ENCODE measurements around the gene INTS11.

Gene INTS11

DNA sequence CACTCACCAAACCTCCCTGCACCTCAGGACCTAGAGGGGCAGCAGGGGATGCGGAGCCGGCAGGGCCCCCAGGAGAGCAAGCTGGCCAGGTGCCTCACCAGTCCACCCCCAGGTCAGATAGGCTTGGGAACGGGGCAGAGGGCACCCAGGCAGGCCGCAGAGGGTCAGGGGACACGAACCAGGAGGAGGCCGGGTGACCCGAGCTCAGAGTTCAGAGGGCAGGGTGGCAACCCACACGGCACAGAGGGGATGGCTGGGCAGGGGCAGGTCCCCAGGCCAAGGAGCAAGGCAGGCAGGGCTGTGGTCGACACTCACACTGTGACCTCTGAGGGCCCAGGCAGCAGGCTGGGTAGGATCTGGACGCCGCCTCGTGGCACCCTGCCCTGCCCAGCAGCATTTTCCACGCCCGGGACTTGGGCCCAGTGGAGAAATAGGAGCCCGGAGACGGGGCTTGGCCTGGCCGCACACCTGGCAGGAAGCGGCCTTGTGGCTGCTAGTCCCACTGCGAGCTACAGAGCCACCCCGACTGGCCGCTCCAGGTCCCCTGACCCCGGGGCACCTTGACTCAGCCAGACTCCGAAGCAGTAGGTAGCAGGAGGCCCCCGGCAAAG, 19.5 kb upstream of the INTS11 start:
- in situ Hi-C loops (cut with MboI; ENCODE audit: low pct_unique_long_range_greater_than_20kb, low sequenced_read_pairs, unreplicated experiment), result no loop called here
- TF ChIP-seq CTCF (IDR thresholded peaks at IDR 0.05; ENCODE audit: extremely low read depth, insufficient read depth, missing control alignments), result no peak
- DNase-seq (ENCODE audit: low spot score), result no peak

- TF ChIP-seq CTCF (IDR thresholded peaks at IDR 0.05; ENCODE audit: extremely low read depth, insufficient read depth, missing control alignments), result no peak
- DNase-seq (ENCODE audit: low spot score), result no peak
- in situ Hi-C loops (cut with MboI; ENCODE audit: low pct_unique_long_range_greater_than_20kb, low sequenced_read_pairs, unreplicated experiment), result no loop called here
Measured at GRCh38 chr1:1342584-1343115, 18.2 kb upstream of the INTS11 start.

DNA sequence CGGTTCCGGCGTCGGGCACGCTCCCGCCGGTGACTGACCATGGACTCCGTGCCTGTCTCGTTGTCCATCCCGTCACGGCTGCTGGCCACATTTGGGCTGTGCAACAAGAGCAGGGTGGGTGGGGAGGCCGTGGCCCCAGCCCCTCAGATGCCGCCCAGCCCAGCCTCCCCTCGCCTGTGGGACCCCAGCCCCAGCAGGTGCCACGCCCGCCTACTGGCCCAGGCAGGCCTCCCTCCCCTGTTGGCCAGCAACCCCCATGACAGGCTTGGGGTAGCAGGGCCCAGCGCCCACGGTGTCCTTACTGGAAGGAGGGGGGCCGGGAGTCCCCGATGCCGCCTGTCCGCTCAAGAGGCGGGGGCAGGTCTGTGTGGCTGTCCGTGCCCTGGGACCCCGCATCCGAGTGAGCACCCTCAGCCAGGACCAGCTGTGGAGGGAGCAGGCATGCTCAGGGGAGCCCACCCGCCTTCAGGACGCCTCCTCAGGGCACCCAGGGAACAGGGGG, 17.7 kb upstream of the INTS11 start:
- no peak for DNase-seq (ENCODE audit: low spot score)
- TF ChIP-seq CTCF (IDR thresholded peaks at IDR 0.05; ENCODE audit: extremely low read depth, insufficient read depth, missing control alignments), result no peak
- in situ Hi-C loops (cut with MboI; ENCODE audit: low pct_unique_long_range_greater_than_20kb, low sequenced_read_pairs, unreplicated experiment), result no loop called here

DNA sequence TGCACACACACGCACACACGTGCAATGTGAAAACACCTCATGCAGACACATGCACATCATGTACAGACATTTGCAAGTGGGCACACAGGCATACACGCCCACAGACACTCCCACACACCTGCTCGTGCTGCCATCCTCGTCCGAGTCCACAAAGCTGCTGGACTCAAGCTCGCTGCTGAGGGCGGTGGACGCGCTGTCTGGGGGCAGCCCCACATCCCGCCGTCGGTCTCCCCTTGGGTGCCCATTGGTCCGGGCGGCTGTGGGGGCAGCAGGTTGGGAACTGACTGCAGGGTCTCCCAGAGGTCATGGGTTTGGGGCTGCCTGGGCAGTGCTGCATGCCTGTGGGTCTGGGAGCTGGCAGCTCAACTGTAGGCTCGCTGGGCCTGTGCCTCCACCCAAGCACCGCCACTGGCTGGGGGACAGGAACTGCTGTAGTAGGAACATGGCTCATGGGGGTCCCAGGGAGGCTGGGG, 17.1 kb upstream of the INTS11 start:
- TF ChIP-seq CTCF (IDR thresholded peaks at IDR 0.05; ENCODE audit: extremely low read depth, insufficient read depth, missing control alignments), result no peak
- DNase-seq (ENCODE audit: low spot score), result no peak
- in situ Hi-C loops (cut with MboI; ENCODE audit: low pct_unique_long_range_greater_than_20kb, low sequenced_read_pairs, unreplicated experiment), result no loop called here

DNA sequence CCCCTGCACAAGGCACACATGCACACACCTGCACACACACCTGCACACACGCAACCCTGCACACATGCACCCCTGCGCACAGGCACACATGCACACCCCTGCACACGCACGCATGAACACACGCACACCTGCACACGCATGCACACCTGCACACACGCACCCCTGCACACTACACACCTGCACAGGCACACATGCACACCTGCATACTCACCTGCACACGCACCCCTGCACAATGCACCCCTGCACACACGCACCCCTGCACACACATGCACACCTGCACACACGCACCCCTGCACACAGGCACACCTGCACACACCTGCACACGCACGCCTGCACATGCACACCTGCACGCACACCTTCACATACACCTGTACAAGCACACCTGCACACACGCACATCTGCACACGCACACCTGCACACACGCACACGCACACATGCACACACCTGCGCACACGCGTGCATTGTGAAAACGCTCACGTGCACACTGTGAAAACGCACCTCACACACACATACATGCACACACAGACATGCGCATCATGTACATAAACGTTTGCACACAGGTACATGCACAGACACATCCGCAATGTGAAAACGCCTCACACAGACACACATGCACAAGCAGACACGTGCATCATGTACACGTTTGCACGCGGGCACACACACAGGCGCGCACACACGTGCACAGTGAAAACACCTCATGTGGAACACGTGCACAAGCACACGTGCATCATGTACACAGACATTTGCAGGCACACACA, 16.5 kb upstream of the INTS11 start:
- no peak for TF ChIP-seq CTCF (IDR thresholded peaks at IDR 0.05; ENCODE audit: extremely low read depth, insufficient read depth, missing control alignments)
- no peak for DNase-seq (ENCODE audit: low spot score)
- in situ Hi-C loops (cut with MboI; ENCODE audit: low pct_unique_long_range_greater_than_20kb, low sequenced_read_pairs, unreplicated experiment), result no loop called here

DNA sequence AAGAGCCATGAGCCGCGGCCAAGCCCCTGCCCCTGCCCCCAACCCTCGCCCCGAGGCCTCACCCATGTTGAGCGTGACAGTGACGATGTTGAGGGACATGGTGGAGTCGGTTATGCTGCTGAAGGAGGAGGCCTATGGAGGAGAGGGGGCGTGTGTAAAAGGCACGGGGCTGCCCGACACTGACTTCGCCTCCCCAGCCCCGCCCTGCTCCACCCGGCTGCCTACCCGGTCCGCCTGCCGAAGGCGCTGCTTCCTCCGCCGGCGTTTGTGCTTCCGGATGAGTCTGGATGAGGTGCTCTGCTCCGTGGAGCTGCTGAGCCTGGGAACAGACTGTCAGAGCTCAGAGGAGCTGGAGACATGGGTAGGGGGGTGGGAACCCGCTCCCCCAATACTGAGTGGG, 15.7 kb upstream of the INTS11 start:
- no peak for TF ChIP-seq CTCF (IDR thresholded peaks at IDR 0.05; ENCODE audit: extremely low read depth, insufficient read depth, missing control alignments)
- in situ Hi-C loops (cut with MboI; ENCODE audit: low pct_unique_long_range_greater_than_20kb, low sequenced_read_pairs, unreplicated experiment), result no loop called here
- no peak for DNase-seq (ENCODE audit: low spot score)

Data from GM13977 (cell line).